Measurements from ENCODE around the gene DEFB129.

DNA sequence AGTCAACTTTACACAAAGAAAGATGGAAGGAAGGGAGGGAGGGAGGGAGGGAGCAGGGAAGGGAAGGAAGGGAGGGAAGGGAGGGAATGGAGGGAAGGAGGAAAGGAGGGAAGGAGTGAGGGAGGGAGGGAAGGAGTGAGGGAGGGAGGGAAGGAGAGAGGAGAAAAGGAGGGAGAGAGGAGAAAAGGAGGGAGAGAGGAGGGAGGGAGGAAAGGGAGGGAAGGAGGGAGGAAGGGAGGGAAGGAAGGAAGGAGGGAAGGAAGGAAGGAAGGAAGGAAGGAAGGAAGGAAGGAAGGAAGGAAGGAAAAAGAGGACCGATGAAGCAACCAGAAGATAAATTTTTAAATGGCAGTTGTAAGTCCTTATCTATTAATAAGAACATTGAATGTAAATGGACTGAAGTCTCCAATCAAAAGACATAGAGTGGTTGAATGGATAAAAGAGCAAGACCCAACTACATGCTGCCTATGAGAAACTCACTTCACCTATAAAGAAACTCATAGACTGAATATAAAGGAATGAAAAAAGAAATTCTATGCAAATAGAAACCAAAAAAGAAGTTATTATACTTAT is 5.7 kb upstream of the DEFB129 start:
- TF ChIP-seq, protein P1, sequence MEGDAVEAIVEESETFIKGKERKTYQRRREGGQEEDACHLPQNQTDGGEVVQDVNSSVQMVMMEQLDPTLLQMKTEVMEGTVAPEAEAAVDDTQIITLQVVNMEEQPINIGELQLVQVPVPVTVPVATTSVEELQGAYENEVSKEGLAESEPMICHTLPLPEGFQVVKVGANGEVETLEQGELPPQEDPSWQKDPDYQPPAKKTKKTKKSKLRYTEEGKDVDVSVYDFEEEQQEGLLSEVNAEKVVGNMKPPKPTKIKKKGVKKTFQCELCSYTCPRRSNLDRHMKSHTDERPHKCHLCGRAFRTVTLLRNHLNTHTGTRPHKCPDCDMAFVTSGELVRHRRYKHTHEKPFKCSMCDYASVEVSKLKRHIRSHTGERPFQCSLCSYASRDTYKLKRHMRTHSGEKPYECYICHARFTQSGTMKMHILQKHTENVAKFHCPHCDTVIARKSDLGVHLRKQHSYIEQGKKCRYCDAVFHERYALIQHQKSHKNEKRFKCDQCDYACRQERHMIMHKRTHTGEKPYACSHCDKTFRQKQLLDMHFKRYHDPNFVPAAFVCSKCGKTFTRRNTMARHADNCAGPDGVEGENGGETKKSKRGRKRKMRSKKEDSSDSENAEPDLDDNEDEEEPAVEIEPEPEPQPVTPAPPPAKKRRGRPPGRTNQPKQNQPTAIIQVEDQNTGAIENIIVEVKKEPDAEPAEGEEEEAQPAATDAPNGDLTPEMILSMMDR (IDR thresholded peaks at IDR 0.05) = no peak
- TF ChIP-seq POLR2A (IDR thresholded peaks at IDR 0.05) = no peak
